GM15510 (cell line): ENCODE measurements around the gene KRCC1.
A peak's percentile ranks its signal among the peaks of the same experiment; 100 is the strongest.

Experiments used
- POLR2A ChIP-seq: IDR thresholded peaks from 3 replicates; pipeline ENCODE4 v1.6.1; 2011; ENCODE audit warnings: borderline replicate concordance; ENCODE audit not compliant: insufficient read length; ENCODE audit errors: extremely low read depth

Gene KRCC1

GRCh38 chr2:88055371-88056128, at the start of gene KRCC1:
TSS of gene KRCC1 (minus strand) at chr2:88055783. CDS start at chr2:88028563, 27,220 bp downstream.
- peak; percentile 95 for TF ChIP-seq POLR2A

- TF ChIP-seq POLR2A = no peak
Measured at GRCh38 chr2:88100489-88100858, 44.9 kb upstream of the KRCC1 start.

GRCh38 chr2:88099798-88100488, 44.4 kb upstream of the KRCC1 start:
- TF ChIP-seq POLR2A = no peak

- no peak for TF ChIP-seq POLR2A
Measured at GRCh38 chr2:88098558-88098900, 42.9 kb upstream of the KRCC1 start.

DNA sequence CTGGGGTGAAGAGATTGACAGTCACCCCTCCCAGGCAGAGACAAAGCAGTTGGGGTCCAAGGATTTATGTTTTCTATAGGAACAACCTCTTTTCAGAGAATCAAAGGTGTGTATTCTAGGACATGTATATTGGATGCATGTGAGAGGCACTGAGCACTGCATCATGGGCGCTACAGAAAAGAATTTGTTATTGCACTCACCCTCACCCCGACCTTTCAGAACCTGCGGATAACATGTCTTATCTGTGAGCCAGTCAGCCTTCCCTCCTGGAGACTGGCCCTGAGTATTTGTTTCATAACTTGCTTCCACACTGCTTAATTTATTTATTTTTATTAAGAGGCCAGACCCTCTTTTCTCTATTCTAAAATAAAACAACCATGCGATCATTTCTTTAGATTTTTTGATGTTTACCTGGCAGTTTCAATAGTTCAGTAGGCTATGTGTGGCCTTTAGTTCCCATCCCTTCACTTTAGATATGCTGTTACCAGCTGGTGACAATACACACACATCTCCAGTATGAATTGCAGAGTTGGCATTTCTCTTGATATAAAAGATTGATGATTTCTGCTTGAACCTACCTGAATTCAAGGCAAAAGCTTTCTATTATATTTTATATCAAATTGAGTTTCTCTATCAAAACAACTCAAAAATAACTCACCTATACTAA, 42.4 kb upstream of the KRCC1 start:
- no peak for TF ChIP-seq POLR2A

GRCh38 chr2:88097192-88097591, 41.6 kb upstream of the KRCC1 start:
- no peak for TF ChIP-seq POLR2A

- no peak for TF ChIP-seq POLR2A
Measured at GRCh38 chr2:88096708-88097107, 41.1 kb upstream of the KRCC1 start.

GRCh38 chr2:88095022-88095421, 39.4 kb upstream of the KRCC1 start:
- TF ChIP-seq POLR2A = no peak

- TF ChIP-seq POLR2A = no peak
Measured at GRCh38 chr2:88092773-88093172, 37.2 kb upstream of the KRCC1 start.

- TF ChIP-seq POLR2A = no peak
Measured at GRCh38 chr2:88091943-88092342, 36.4 kb upstream of the KRCC1 start.

- no peak for TF ChIP-seq POLR2A
Measured at GRCh38 chr2:88090446-88091283, 35.1 kb upstream of the KRCC1 start.

DNA sequence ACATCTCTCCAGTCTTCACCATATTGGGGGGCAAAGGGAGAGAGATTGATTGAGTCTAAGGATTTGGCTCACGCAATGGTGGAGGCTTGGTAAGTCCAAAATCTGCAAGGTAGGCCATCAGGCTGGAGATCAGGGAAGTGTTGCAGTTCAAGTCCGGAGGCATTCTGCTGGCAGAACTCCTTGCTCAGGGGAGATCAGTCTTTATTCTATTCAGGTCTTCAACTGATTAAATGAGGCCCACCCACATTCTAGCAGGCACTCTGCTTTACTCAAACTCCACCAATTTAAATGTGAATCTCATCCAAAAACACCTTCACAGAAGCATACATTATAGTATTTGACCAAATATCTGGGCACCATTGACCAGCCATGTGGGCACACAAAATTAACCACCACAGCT, 33.4 kb upstream of the KRCC1 start:
- TF ChIP-seq POLR2A = no peak

DNA sequence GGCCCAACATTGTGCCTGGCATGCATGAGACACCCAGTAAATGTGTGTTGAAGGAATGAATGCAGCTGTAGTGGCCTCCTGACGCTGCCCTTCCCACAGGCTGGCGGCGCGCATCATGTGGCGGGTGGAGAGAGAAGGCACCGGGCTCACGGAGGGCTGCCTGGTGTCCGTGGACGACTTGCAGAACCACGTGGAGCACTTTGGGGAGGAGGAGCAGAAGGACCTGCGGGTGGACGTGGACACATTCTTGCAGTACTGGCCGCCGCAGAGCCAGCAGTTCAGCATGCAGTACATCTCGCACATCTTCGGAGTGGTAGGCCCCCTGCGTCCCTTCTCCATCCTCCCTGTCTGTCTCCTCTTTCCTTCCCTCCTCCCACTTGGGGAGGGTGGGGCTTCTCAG, 32.2 kb upstream of the KRCC1 start:
- TF ChIP-seq POLR2A = no peak

GRCh38 chr2:88087073-88087472, 31.5 kb upstream of the KRCC1 start:
- no peak for TF ChIP-seq POLR2A

DNA sequence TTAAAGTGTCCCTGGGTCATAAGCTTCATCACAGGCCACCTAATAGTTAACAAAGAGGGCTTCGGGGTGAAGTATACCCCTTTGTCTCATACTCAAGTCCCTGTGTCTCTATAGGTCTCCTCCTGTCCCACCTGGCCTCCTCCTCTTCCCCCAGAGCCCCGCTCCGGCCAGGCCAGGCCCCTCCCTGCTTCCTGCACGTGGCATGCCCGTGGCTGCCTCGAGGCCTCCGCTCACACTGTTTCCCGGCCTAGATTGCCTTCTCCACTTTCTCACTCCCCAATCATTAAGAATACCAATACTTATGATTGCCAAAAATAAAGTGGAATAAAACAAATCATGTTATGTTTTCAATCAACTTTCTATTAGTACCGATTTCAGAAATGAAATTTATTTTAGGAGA, 30.8 kb upstream of the KRCC1 start:
- TF ChIP-seq POLR2A = no peak
